H1 (cell line): ENCODE measurements around the gene CRYBG3. TPM values are rescaled to one million over a fixed set of nuclear protein-coding genes. Genes with fewer than 3 reads are reported as not detected.

Source experiments
- ASH2L ChIP-seq: fragments of 200-600, 300-600 bp; sonication (generic); IDR thresholded peaks from one replicate; pipeline ENCODE4 v1.7.1; 2017; ENCODE audit warnings: low read length
- ATF2 ChIP-seq: IDR thresholded peaks from 2 replicates; pipeline ENCODE4 v1.6.1; 2012; ENCODE audit warnings: low read length, inconsistent platforms
- HDAC2 ChIP-seq, 2 experiments: fragments of 300-600 bp in 1 of 2; sonication (generic) in 1 of 2; IDR thresholded peaks; 2 replicates each; pipeline ENCODE4 v1.6.1; 2011 to 2012; ENCODE audit warnings: low read depth in 2 of 2, low read length in 2 of 2, mild to moderate bottlenecking in 2 of 2, moderate library complexity in 2 of 2, borderline replicate concordance in 1 of 2, inconsistent platforms in 1 of 2
- JUND ChIP-seq: IDR thresholded peaks from 2 replicates; pipeline ENCODE4 v1.6.1; 2011; ENCODE audit warnings: mild to moderate bottlenecking, improper control_type of control experiment, low read length
- KDM5A ChIP-seq: fragments of 200-600 bp; IDR thresholded peaks from 2 replicates; pipeline ENCODE4 v1.7.1; 2012; ENCODE audit warnings: mild to moderate bottlenecking, low read length, inconsistent platforms, mixed read lengths
- MAFK ChIP-seq: IDR thresholded peaks from 2 replicates; pipeline ENCODE4 v1.6.1; 2012; ENCODE audit warnings: low read depth, mild to moderate bottlenecking, improper control_type of control experiment, low read length
- POU5F1 ChIP-seq: IDR thresholded peaks from 2 replicates; pipeline ENCODE4 v1.6.1; 2011; ENCODE audit warnings: low read depth, mild to moderate bottlenecking, low read length, moderate library complexity
- SIRT6 ChIP-seq: IDR thresholded peaks from one replicate; pipeline ENCODE4 v1.7.1; 2012; ENCODE audit warnings: low read length, inconsistent platforms
- SP1 ChIP-seq: IDR thresholded peaks from 2 replicates; pipeline ENCODE4 v1.6.1; 2011; ENCODE audit warnings: low read depth, low read length
- SRF ChIP-seq: IDR thresholded peaks from 2 replicates; pipeline ENCODE4 v1.6.1; 2011; ENCODE audit warnings: mild to moderate bottlenecking, low read depth, low read length, moderate library complexity
- polyA plus RNA-seq, 7 experiments: library from polyadenylated mRNA; depleted of rRNA in 3 of 7; stranded (reverse) in 5 of 7; unstranded in 2 of 7; fragments of >200 nt in 5 of 7; fragments of 200-250 nt in 2 of 7; gene quantifications; 1 replicate in 5 of 7; 2 replicates in 1 of 7; 4 replicates in 1 of 7; pipeline versions ENCODE4 v1.2.1 to v1.2.3, GENCODE V29; 2011 to 2013; ENCODE audit warnings: missing spikeins in 2 of 7, mixed read lengths in 2 of 7
- total RNA-seq: library from RNA; stranded (reverse); fragmentation: NEBNext Ultra II Directional; extraction: Animal tissue kit (Norgen Biotek cat#: 25700); gene quantifications from 2 replicates; pipeline ENCODE4 v1.2.1, GENCODE V29; 2021
- TF ChIP-seq, protein P1 (sequence below): fragments of 300-600 bp; sonication (generic); IDR thresholded peaks from 2 replicates; pipeline ENCODE4 v1.7.1; 2012; ENCODE audit warnings: low read length, moderate library complexity, mild to moderate bottlenecking, inconsistent platforms; ENCODE audit not compliant: insufficient replicate concordance

CRYBG3 gene
- total and polyA plus RNA-seq, 2 of the 8 experiments (the other 6 are each of a cell fraction or from before 2014, with no cell fraction given) = 2.1 to 8.0 TPM

GRCh38 chr3:97862582-97862981, 40.8 kb downstream of the CRYBG3 start (continued):
- TF ChIP-seq, protein P1, sequence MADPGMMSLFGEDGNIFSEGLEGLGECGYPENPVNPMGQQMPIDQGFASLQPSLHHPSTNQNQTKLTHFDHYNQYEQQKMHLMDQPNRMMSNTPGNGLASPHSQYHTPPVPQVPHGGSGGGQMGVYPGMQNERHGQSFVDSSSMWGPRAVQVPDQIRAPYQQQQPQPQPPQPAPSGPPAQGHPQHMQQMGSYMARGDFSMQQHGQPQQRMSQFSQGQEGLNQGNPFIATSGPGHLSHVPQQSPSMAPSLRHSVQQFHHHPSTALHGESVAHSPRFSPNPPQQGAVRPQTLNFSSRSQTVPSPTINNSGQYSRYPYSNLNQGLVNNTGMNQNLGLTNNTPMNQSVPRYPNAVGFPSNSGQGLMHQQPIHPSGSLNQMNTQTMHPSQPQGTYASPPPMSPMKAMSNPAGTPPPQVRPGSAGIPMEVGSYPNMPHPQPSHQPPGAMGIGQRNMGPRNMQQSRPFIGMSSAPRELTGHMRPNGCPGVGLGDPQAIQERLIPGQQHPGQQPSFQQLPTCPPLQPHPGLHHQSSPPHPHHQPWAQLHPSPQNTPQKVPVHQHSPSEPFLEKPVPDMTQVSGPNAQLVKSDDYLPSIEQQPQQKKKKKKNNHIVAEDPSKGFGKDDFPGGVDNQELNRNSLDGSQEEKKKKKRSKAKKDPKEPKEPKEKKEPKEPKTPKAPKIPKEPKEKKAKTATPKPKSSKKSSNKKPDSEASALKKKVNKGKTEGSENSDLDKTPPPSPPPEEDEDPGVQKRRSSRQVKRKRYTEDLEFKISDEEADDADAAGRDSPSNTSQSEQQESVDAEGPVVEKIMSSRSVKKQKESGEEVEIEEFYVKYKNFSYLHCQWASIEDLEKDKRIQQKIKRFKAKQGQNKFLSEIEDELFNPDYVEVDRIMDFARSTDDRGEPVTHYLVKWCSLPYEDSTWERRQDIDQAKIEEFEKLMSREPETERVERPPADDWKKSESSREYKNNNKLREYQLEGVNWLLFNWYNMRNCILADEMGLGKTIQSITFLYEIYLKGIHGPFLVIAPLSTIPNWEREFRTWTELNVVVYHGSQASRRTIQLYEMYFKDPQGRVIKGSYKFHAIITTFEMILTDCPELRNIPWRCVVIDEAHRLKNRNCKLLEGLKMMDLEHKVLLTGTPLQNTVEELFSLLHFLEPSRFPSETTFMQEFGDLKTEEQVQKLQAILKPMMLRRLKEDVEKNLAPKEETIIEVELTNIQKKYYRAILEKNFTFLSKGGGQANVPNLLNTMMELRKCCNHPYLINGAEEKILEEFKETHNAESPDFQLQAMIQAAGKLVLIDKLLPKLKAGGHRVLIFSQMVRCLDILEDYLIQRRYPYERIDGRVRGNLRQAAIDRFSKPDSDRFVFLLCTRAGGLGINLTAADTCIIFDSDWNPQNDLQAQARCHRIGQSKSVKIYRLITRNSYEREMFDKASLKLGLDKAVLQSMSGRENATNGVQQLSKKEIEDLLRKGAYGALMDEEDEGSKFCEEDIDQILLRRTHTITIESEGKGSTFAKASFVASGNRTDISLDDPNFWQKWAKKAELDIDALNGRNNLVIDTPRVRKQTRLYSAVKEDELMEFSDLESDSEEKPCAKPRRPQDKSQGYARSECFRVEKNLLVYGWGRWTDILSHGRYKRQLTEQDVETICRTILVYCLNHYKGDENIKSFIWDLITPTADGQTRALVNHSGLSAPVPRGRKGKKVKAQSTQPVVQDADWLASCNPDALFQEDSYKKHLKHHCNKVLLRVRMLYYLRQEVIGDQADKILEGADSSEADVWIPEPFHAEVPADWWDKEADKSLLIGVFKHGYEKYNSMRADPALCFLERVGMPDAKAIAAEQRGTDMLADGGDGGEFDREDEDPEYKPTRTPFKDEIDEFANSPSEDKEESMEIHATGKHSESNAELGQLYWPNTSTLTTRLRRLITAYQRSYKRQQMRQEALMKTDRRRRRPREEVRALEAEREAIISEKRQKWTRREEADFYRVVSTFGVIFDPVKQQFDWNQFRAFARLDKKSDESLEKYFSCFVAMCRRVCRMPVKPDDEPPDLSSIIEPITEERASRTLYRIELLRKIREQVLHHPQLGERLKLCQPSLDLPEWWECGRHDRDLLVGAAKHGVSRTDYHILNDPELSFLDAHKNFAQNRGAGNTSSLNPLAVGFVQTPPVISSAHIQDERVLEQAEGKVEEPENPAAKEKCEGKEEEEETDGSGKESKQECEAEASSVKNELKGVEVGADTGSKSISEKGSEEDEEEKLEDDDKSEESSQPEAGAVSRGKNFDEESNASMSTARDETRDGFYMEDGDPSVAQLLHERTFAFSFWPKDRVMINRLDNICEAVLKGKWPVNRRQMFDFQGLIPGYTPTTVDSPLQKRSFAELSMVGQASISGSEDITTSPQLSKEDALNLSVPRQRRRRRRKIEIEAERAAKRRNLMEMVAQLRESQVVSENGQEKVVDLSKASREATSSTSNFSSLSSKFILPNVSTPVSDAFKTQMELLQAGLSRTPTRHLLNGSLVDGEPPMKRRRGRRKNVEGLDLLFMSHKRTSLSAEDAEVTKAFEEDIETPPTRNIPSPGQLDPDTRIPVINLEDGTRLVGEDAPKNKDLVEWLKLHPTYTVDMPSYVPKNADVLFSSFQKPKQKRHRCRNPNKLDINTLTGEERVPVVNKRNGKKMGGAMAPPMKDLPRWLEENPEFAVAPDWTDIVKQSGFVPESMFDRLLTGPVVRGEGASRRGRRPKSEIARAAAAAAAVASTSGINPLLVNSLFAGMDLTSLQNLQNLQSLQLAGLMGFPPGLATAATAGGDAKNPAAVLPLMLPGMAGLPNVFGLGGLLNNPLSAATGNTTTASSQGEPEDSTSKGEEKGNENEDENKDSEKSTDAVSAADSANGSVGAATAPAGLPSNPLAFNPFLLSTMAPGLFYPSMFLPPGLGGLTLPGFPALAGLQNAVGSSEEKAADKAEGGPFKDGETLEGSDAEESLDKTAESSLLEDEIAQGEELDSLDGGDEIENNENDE = no peak
- no peak for TF ChIP-seq ASH2L
- no peak for TF ChIP-seq MAFK
- TF ChIP-seq ATF2 = no peak
- no peak for TF ChIP-seq JUND
- TF ChIP-seq POU5F1 = no peak
- TF ChIP-seq SP1 = no peak
- no peak for TF ChIP-seq KDM5A
- no peak for TF ChIP-seq SIRT6
- TF ChIP-seq HDAC2 (IDR thresholded peaks at IDR 0.05; ENCODE audit: borderline replicate concordance in 1 of 2, low read depth in 2 of 2, low read length in 2 of 2) = no peak
- no peak for TF ChIP-seq SRF
